Astrocyte of the cerebellum (primary cell): ENCODE measurements around the gene SSR4.

Experiments used
- DNase-seq: peaks from one replicate; pipeline ENCODE4 v3.0.0-alpha.2; 2011; ENCODE audit warnings: low read depth
- H3K4me3 ChIP-seq: 2 replicates; pipeline ENCODE4 v1.5.1; 2011; ENCODE audit warnings: mild to moderate bottlenecking, low read depth, low read length, moderate library complexity
- in situ Hi-C: cut with HindIII; loops from 2 replicates; pipeline ENCODE4 v1.10.0; 2017; ENCODE audit warnings: low sequenced_read_pairs
- TF ChIP-seq, protein P1 (sequence below): IDR thresholded peaks from 2 replicates; pipeline ENCODE4 v1.5.1; 2012; ENCODE audit warnings: low read length, low read depth, moderate library complexity, mild to moderate bottlenecking; ENCODE audit errors: missing control alignments

Gene SSR4

DNA sequence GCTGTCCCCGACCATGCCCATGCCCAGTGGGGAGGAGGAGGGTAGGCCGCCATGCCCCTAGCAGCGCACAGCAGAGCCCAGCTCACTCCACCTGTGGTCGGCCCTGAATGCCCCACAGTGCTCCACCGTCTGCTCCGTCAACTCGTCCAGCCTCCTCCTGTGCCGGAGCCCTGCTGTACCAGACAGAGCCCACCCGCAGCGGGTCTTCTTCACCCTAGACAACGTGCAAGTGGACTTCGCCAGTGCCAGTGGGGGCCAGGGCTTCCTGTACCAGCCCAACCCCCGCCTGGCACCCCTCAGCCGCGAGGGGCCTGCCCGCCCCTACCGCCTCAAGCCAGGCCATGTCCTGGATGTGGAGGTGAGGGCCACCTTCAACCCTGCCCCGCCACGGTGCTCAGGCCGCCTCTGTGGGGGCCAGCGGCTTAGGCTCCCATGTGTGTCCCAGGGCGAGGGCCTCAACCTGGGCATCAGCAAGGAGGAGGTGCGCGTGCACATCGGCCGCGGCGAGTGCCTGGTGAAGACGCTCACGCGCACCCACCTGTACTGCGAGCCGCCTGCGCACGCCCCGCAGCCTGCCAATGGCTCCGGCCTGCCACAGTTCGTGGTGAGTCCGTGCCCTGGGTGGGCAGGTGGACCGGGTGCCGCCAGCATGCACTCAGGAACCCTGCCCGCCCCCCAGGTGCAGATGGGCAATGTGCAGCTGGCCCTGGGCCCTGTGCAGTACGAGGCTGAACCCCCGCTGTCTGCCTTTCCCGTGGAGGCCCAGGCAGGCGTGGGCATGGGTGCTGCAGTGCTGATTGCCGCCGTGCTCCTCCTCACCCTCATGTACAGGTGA lies 20.5 kb upstream of the SSR4 start:
- DNase-seq = no peak
- TF ChIP-seq, protein P1, sequence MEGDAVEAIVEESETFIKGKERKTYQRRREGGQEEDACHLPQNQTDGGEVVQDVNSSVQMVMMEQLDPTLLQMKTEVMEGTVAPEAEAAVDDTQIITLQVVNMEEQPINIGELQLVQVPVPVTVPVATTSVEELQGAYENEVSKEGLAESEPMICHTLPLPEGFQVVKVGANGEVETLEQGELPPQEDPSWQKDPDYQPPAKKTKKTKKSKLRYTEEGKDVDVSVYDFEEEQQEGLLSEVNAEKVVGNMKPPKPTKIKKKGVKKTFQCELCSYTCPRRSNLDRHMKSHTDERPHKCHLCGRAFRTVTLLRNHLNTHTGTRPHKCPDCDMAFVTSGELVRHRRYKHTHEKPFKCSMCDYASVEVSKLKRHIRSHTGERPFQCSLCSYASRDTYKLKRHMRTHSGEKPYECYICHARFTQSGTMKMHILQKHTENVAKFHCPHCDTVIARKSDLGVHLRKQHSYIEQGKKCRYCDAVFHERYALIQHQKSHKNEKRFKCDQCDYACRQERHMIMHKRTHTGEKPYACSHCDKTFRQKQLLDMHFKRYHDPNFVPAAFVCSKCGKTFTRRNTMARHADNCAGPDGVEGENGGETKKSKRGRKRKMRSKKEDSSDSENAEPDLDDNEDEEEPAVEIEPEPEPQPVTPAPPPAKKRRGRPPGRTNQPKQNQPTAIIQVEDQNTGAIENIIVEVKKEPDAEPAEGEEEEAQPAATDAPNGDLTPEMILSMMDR = no peak
- in situ Hi-C loops = no loop called here
- H3K4me3 ChIP-seq = no peak overlapping the region

DNA sequence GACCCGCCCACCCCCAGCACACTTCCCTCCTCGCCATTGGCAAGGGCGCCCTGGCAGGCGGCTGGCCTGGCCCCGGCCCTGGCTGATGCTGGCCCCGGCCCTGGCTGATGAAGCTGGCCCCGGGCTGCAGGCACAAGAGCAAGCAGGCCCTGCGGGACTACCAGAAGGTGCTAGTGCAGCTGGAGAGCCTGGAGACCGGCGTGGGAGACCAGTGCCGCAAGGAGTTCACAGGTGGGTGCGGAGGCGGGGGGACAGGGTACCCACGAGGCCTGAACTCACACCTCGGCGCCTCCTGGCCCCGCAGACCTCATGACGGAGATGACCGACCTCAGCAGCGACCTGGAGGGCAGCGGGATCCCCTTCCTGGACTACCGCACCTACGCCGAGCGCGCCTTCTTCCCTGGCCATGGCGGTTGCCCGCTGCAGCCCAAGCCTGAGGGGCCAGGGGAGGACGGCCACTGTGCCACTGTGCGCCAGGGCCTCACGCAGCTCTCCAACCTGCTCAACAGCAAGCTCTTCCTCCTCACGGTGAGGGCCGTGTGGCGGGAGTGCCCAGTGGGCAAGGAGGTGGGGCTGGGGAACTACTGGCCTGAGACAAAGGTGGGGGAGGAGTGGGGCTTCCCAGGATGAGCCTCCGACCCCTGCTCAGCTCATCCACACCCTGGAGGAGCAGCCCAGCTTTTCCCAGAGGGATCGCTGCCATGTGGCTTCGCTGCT lies 19.7 kb upstream of the SSR4 start:
- H3K4me3 ChIP-seq = no peak overlapping the region
- TF ChIP-seq, protein P1 = no peak
- no peak for DNase-seq
- in situ Hi-C loops = no loop called here

GRCh38 chrX:153775293-153776119 lies 19.0 kb upstream of the SSR4 start:
- TF ChIP-seq, protein P1 = no peak
- in situ Hi-C loops = no loop called here
- DNase-seq = no peak
- H3K4me3 ChIP-seq = no peak overlapping the region

GRCh38 chrX:153776120-153776599 lies 18.3 kb upstream of the SSR4 start:
- no peak for DNase-seq
- no peak overlapping the region for H3K4me3 ChIP-seq
- in situ Hi-C loops = no loop called here
- TF ChIP-seq, protein P1 = no peak

GRCh38 chrX:153776611-153777045 lies 17.8 kb upstream of the SSR4 start:
- H3K4me3 ChIP-seq = no peak overlapping the region
- TF ChIP-seq, protein P1 = no peak
- in situ Hi-C loops = no loop called here
- no peak for DNase-seq
